Calu3 (cell line): ENCODE results near the gene CHSY3. TPM values are rescaled to one million over a fixed set of nuclear protein-coding genes. Genes with fewer than 3 reads are reported as not detected.

Source experiments
- BruUV-seq: library from RNA; stranded (reverse); fragments of 400-500 nt; replicated peaks from 2 replicates; lab custom pipeline; 2021; lab: Mats Ljungman, UMichigan
- CTCF ChIA-PET: fragments of 300-600 bp; sonication (Branson Sonifier 250); formaldehyde crosslinking; loops from one replicate; lab custom pipeline; 2022; ENCODE audit warnings: antibody characterized with exemption; lab: Charles Lee
- DNase-seq: peaks from one replicate; pipeline ENCODE4 v3.0.0; 2022
- H3K27ac Mint-ChIP-seq: one replicate; pipeline ENCODE4 v1.8.0; 2022; ENCODE audit warnings: mixed read lengths; ENCODE audit not compliant: unreplicated experiment
- H3K27me3 Mint-ChIP-seq: one replicate; pipeline ENCODE4 v1.8.0; 2022; ENCODE audit warnings: mixed read lengths; ENCODE audit not compliant: unreplicated experiment
- H3K36me3 Mint-ChIP-seq: one replicate; pipeline ENCODE4 v1.8.0; 2022; ENCODE audit warnings: mild to moderate bottlenecking, moderate library complexity, mixed read lengths; ENCODE audit not compliant: insufficient read depth, unreplicated experiment
- H3K4me1 Mint-ChIP-seq: one replicate; pipeline ENCODE4 v1.8.0; 2022; ENCODE audit warnings: mild to moderate bottlenecking, low read depth, mixed read lengths; ENCODE audit not compliant: unreplicated experiment
- H3K4me3 Mint-ChIP-seq: one replicate; pipeline ENCODE4 v1.8.0; 2022; ENCODE audit warnings: mild to moderate bottlenecking, low read depth, moderate library complexity, mixed read lengths; ENCODE audit not compliant: unreplicated experiment
- H3K9me3 Mint-ChIP-seq: one replicate; pipeline ENCODE4 v1.8.0; 2022; ENCODE audit warnings: low read depth, mixed read lengths; ENCODE audit not compliant: unreplicated experiment
- CTCF ChIP-seq: fragments of 200-600 bp; IDR thresholded peaks from one replicate; pipeline ENCODE4 v1.8.0; 2022; ENCODE audit warnings: antibody characterized with exemption; ENCODE audit not compliant: unreplicated experiment
- intact Hi-C: fragments of 100-400 bp; cut with micrococcal nuclease; formaldehyde crosslinking; loops from one replicate; pipeline ENCODE4 v1.10.0; 2022; ENCODE audit not compliant: unreplicated experiment
- total RNA-seq: library from RNA; stranded (reverse); gene quantifications from 2 replicates; pipeline ENCODE4 v1.2.3, GENCODE V29; 2022

Gene CHSY3
- total RNA-seq, 1 experiment from 2014 or later = 1.5 TPM

DNA sequence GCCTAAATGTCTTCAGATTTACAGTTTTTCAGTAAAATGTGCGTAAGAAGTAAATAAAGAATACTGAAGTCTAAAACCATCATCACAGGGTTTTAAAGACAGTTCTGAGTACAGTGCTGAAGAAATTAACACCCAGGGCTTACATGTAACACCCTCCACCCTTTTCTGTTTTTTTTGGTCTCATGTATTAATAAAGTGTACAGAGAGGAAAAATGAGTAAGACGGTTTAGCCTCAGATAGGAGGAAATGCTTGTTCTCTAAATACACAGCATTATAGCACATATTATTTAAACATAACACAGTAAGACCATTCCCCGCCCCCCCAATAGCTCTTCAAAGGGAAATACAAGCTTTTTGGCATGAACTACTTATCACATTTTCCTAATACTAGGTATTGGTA lies 119.3 kb downstream of the CHSY3 start:
- Mint-ChIP-seq H3K4me1 (no peaks in the 10 kb centered on the region), H3K36me3 (no peaks in the 10 kb centered on the region), H3K4me3 (no peak overlapping the region), H3K9me3 (no peaks in the 10 kb centered on the region), H3K27ac (no peak overlapping the region), H3K27me3 (no peaks in the 10 kb centered on the region)
- TF ChIP-seq CTCF = no peak
- DNase-seq = no peak
- BruUV-seq = no TSS peak
- intact Hi-C loops = no loop called here
- CTCF ChIA-PET = no interaction called here

GRCh38 chr5:130024006-130024405 lies 119.7 kb downstream of the CHSY3 start:
- DNase-seq = no peak
- H3K27ac Mint-ChIP-seq = no peak overlapping the region
- H3K9me3 Mint-ChIP-seq = no peaks in the 10 kb centered on the region
- BruUV-seq = no TSS peak
- no peaks in the 10 kb centered on the region for H3K4me1 Mint-ChIP-seq
- no peak for TF ChIP-seq CTCF
- CTCF ChIA-PET = no interaction called here
- intact Hi-C loops = no loop called here
- H3K27me3 Mint-ChIP-seq = no peaks in the 10 kb centered on the region
- H3K36me3 Mint-ChIP-seq = no peaks in the 10 kb centered on the region
- no peak overlapping the region for H3K4me3 Mint-ChIP-seq

DNA sequence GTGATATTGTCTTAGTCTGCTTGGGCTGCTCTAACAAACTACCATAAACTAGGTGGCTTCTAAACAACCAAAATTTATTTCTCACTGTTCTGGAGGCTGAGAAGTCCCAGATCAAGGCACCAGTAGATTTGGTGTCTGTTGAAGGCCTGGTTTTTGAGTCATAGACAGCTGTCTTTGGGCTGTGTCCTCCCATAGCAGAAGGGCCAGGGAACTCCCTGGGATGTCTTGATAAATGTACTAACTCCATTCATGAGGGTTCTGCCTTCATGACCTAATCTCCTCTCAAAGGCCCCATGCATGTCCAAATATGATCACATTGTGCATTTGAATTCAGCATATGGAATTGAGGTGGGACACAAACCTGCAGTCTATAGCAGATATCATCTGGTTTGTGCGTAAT lies 121.2 kb downstream of the CHSY3 start:
- intact Hi-C loops = no loop called here
- H3K4me1 Mint-ChIP-seq = no peaks in the 10 kb centered on the region
- no peak for TF ChIP-seq CTCF
- H3K27ac Mint-ChIP-seq = no peak overlapping the region
- H3K4me3 Mint-ChIP-seq = no peak overlapping the region
- BruUV-seq = no TSS peak
- H3K36me3 Mint-ChIP-seq = no peaks in the 10 kb centered on the region
- CTCF ChIA-PET = no interaction called here
- no peak for DNase-seq
- H3K9me3 Mint-ChIP-seq = no peaks in the 10 kb centered on the region
- H3K27me3 Mint-ChIP-seq = no peaks in the 10 kb centered on the region

GRCh38 chr5:130032807-130033206 lies 128.5 kb downstream of the CHSY3 start:
- Mint-ChIP-seq H3K4me3 (no peak overlapping the region), H3K36me3 (no peaks in the 10 kb centered on the region), H3K27ac (no peak overlapping the region), H3K9me3 (no peaks in the 10 kb centered on the region), H3K4me1 (no peaks in the 10 kb centered on the region), H3K27me3 (no peaks in the 10 kb centered on the region)
- intact Hi-C loops = no loop called here
- no peak for TF ChIP-seq CTCF
- CTCF ChIA-PET = no interaction called here
- DNase-seq = no peak
- BruUV-seq = no TSS peak
